Breast epithelium (tissue), 4 donors: ENCODE data around the gene JPT2. TPM values are rescaled to one million over a fixed set of nuclear protein-coding genes. Genes with fewer than 3 reads are reported as not detected.

Source experiments
- DNase-seq, 2 donors: peaks; one replicate each; pipeline ENCODE4 v3.0.0-alpha.2; 2019; ENCODE audit warnings: low spot score in 2 of 2
- H3K27ac ChIP-seq, 2 donors: fragments of 200-600 bp; sonication (generic) in 1 of 2; one replicate each; pipeline ENCODE4 v1.5.1; 2016 to 2019; ENCODE audit warnings: mild to moderate bottlenecking in 1 of 2
- H3K27me3 ChIP-seq, 2 donors: fragments of 200-600 bp; sonication (generic) in 1 of 2; one replicate each; pipeline versions ENCODE4 v1.5.1 to v1.6.0; 2017 to 2019; ENCODE audit warnings: control low read depth in 1 of 2, mild to moderate bottlenecking in 1 of 2
- H3K36me3 ChIP-seq: fragments of 200-600 bp; one replicate; pipeline ENCODE4 v1.5.1; 2019
- H3K4me1 ChIP-seq, 2 donors: fragments of 200-600 bp; sonication (generic); one replicate each; pipeline ENCODE4 v1.5.1; 2016 to 2019; ENCODE audit warnings: control low read depth in 1 of 2
- H3K4me3 ChIP-seq, 3 donors: fragments of 200-600 bp; sonication (generic); 1 replicate in 2 of 3; 2 replicates in 1 of 3; pipeline ENCODE4 v1.5.1; 2016 to 2019; ENCODE audit warnings: mild to moderate bottlenecking in 3 of 3, moderate library complexity in 2 of 3
- H3K9me3 ChIP-seq, 2 donors: fragments of 200-600 bp; sonication (generic) in 1 of 2; one replicate each; pipeline ENCODE4 v1.5.1; 2016 to 2019; ENCODE audit warnings: control low read depth in 1 of 2
- CTCF ChIP-seq, 3 donors: fragments of 450-650 bp; IDR thresholded peaks; one replicate each; pipeline ENCODE4 v1.5.1; 2016 to 2017; ENCODE audit warnings: antibody characterized with exemption in 3 of 3, mild to moderate bottlenecking in 3 of 3, moderate library complexity in 3 of 3
- POLR2A ChIP-seq: fragments of 450-650 bp; IDR thresholded peaks from one replicate; pipeline ENCODE4 v1.6.1; 2016; ENCODE audit warnings: antibody characterized with exemption, mild to moderate bottlenecking, moderate library complexity
- POLR2AphosphoS5 ChIP-seq, 3 donors: sonication (generic); formaldehyde crosslinking; IDR thresholded peaks; one replicate each; pipeline ENCODE4 v1.6.1; 2017; ENCODE audit warnings: antibody characterized with exemption in 3 of 3
- intact Hi-C: fragments of 100-400 bp; cut with DNase I; formaldehyde crosslinking; loops from one replicate; pipeline ENCODE4 v1.15.1; 2023; ENCODE audit warnings: low total_unique reads
- total RNA-seq, 3 donors: library from RNA; depleted of rRNA; stranded (reverse); fragments of >200 nt; gene quantifications; one replicate each; pipeline ENCODE4 v1.1.0, GENCODE V29; 2016

Gene JPT2
- total RNA-seq, 3 donors from 2014 or later = 19.2 to 44.2 (median 36.0) TPM

- DNase-seq = no peak
- H3K9me3 ChIP-seq = no peaks in the 10 kb centered on the region
- no peak for TF ChIP-seq POLR2A
- TF ChIP-seq POLR2AphosphoS5 (IDR thresholded peaks at IDR 0.05) = no peak
- TF ChIP-seq CTCF (IDR thresholded peaks at IDR 0.05) = no peak
- H3K4me3 ChIP-seq = no peak overlapping the region
- no peaks in the 10 kb centered on the region for H3K27me3 ChIP-seq
- H3K36me3 ChIP-seq = no peaks in the 10 kb centered on the region
- intact Hi-C loops = no loop called here
- H3K27ac ChIP-seq = peak overlapping the region; percentile 62 to 74
- no peaks in the 10 kb centered on the region for H3K4me1 ChIP-seq
Observed at GRCh38 chr16:1687427-1688316, 9.6 kb downstream of the JPT2 start.

GRCh38 chr16:1688807-1689560 is 10.9 kb downstream of the JPT2 start:
- Histone ChIP-seq H3K36me3 (no peaks in the 10 kb centered on the region), H3K4me3 (no peak overlapping the region), H3K9me3 (no peaks in the 10 kb centered on the region), H3K27ac (peak overlapping the region; percentile 73 to 79), H3K4me1 (no peaks in the 10 kb centered on the region), H3K27me3 (no peaks in the 10 kb centered on the region)
- intact Hi-C loops = no loop called here
- TF ChIP-seq CTCF (IDR thresholded peaks at IDR 0.05) (no peak), POLR2AphosphoS5 (IDR thresholded peaks at IDR 0.05) (no peak), POLR2A (no peak)
- DNase-seq = no peak

GRCh38 chr16:1689853-1690252 is 11.8 kb downstream of the JPT2 start:
- intact Hi-C loops = no loop called here
- H3K27ac ChIP-seq = peak overlapping the region; percentile 73 to 79

GRCh38 chr16:1690810-1691209 is 12.7 kb downstream of the JPT2 start:
- intact Hi-C loops = no loop called here
- no peak for DNase-seq
- Histone ChIP-seq H3K36me3 (no peaks in the 10 kb centered on the region), H3K4me3 (no peak overlapping the region), H3K9me3 (no peaks in the 10 kb centered on the region), H3K4me1 (no peaks in the 10 kb centered on the region), H3K27me3 (no peaks in the 10 kb centered on the region), H3K27ac (no peak overlapping the region)
- TF ChIP-seq POLR2AphosphoS5 (IDR thresholded peaks at IDR 0.05) (no peak), POLR2A (no peak), CTCF (IDR thresholded peaks at IDR 0.05) (no peak)

More at GRCh38 chr16:1689853-1690252, 11.8 kb downstream of the JPT2 start:
- Histone ChIP-seq H3K9me3 (no peaks in the 10 kb centered on the region), H3K4me3 (no peak overlapping the region), H3K36me3 (no peaks in the 10 kb centered on the region), H3K27me3 (no peaks in the 10 kb centered on the region), H3K4me1 (no peaks in the 10 kb centered on the region)
- TF ChIP-seq CTCF (IDR thresholded peaks at IDR 0.05) (no peak), POLR2A (no peak), POLR2AphosphoS5 (IDR thresholded peaks at IDR 0.05) (no peak)
- DNase-seq = no peak

GRCh38 chr16:1691276-1691675 is 13.2 kb downstream of the JPT2 start:
- no peak for TF ChIP-seq POLR2AphosphoS5 (IDR thresholded peaks at IDR 0.05)
- TF ChIP-seq POLR2A = no peak
- no peak for TF ChIP-seq CTCF (IDR thresholded peaks at IDR 0.05)
- intact Hi-C loops = no loop called here
- Histone ChIP-seq H3K36me3 (no peaks in the 10 kb centered on the region), H3K9me3 (no peaks in the 10 kb centered on the region), H3K4me1 (no peaks in the 10 kb centered on the region), H3K27me3 (no peaks in the 10 kb centered on the region), H3K27ac (no peak overlapping the region), H3K4me3 (no peak overlapping the region)
- DNase-seq = no peak
